HEK293 (cell line): Measurements from ENCODE around the gene PWWP2B.

Experiments used
- CTCF ChIA-PET: fragments of 350-600 bp; formaldehyde crosslinking; extraction: SDS; loops from one replicate; lab custom pipeline; 2021; ENCODE audit warnings: antibody characterized with exemption; lab: Yijun Ruan, JAX
- POLR2A ChIA-PET: fragments of 300-600 bp; formaldehyde crosslinking; extraction: SDS; loops from one replicate; lab custom pipeline; 2020; ENCODE audit warnings: antibody characterized with exemption, inconsistent platforms; lab: Yijun Ruan, JAX
- H3K27ac ChIP-seq: fragments of 200-500 bp; sonication (Bioruptor generic); 2 replicates; pipeline ENCODE4 v1.5.1; 2014; ENCODE audit warnings: low read depth, low read length, control low read depth, inconsistent platforms; ENCODE audit errors: extremely low read depth
- H3K36me3 ChIP-seq, 2 experiments: fragments of 200-500 bp in 1 of 2; sonication (Bioruptor generic) in 1 of 2; 1 replicate in 1 of 2; 2 replicates in 1 of 2; pipeline ENCODE4 v1.5.1; 2014 to 2017; ENCODE audit warnings: inconsistent platforms in 2 of 2, low read length in 2 of 2; ENCODE audit not compliant: control insufficient read depth in 2 of 2, insufficient read depth in 1 of 2
- H3K4me1 ChIP-seq: fragments of 200-500 bp; sonication (Bioruptor generic); 2 replicates; pipeline ENCODE4 v1.5.1; 2014; ENCODE audit warnings: mild to moderate bottlenecking, low read length, inconsistent platforms; ENCODE audit not compliant: control insufficient read depth, insufficient read depth
- H3K4me3 ChIP-seq: 2 replicates; pipeline ENCODE4 v1.5.1; 2011; ENCODE audit warnings: low read depth, mild to moderate bottlenecking, control low read depth, low read length, moderate library complexity
- H3K9me3 ChIP-seq: fragments of 200-500 bp; sonication (Bioruptor generic); 2 replicates; pipeline ENCODE4 v1.5.1; 2014; ENCODE audit warnings: low read depth, low read length, inconsistent platforms; ENCODE audit not compliant: control insufficient read depth, insufficient read depth
- HOXA7 ChIP-seq: sonication (generic); formaldehyde crosslinking; IDR thresholded peaks from 2 replicates; pipeline ENCODE4 v1.8.1; 2022; ENCODE audit warnings: missing genetic modification reagents, borderline replicate concordance
- MZF1 ChIP-seq: fragments of 450-650 bp; formaldehyde crosslinking; IDR thresholded peaks from 2 replicates; pipeline ENCODE4 v1.5.1; 2017; ENCODE audit warnings: missing biosample characterization, missing genetic modification characterization, borderline replicate concordance
- PRDM6 ChIP-seq: fragments of 450-650 bp; formaldehyde crosslinking; IDR thresholded peaks from 2 replicates; pipeline ENCODE4 v1.5.1; 2017; ENCODE audit warnings: missing biosample characterization, missing genetic modification characterization
- SALL2 ChIP-seq: fragments of 450-650 bp; formaldehyde crosslinking; IDR thresholded peaks from 2 replicates; pipeline ENCODE4 v1.5.0; 2017; ENCODE audit warnings: missing biosample characterization, mild to moderate bottlenecking, missing genetic modification characterization, borderline replicate concordance
- SCRT2 ChIP-seq: fragments of 450-650 bp; formaldehyde crosslinking; IDR thresholded peaks from 2 replicates; pipeline ENCODE4 v1.5.1; 2016; ENCODE audit warnings: missing biosample characterization, missing genetic modification characterization
- SP3 ChIP-seq: fragments of 450-650 bp; formaldehyde crosslinking; IDR thresholded peaks from 2 replicates; pipeline ENCODE4 v1.5.1; 2016; ENCODE audit warnings: missing biosample characterization, missing genetic modification characterization
- YY2 ChIP-seq: fragments of 450-650 bp; formaldehyde crosslinking; IDR thresholded peaks from 2 replicates; pipeline ENCODE4 v1.5.1; 2016; ENCODE audit warnings: missing biosample characterization, missing genetic modification characterization
- ZBTB11 ChIP-seq: fragments of 450-650 bp; formaldehyde crosslinking; conservative IDR thresholded peaks from 2 replicates; pipeline ENCODE4 v1.5.1; 2016; ENCODE audit warnings: low read depth, missing biosample characterization, missing genetic modification characterization
- ZBTB49 ChIP-seq: fragments of 450-650 bp; formaldehyde crosslinking; IDR thresholded peaks from 2 replicates; pipeline ENCODE4 v1.5.1; 2016; ENCODE audit warnings: missing biosample characterization, missing genetic modification characterization, low read depth
- ZNF114 ChIP-seq: fragments of 450-650 bp; formaldehyde crosslinking; IDR thresholded peaks from 2 replicates; pipeline ENCODE4 v1.5.0; 2017; ENCODE audit warnings: missing biosample characterization, missing genetic modification characterization
- ZNF16 ChIP-seq: fragments of 450-650 bp; formaldehyde crosslinking; IDR thresholded peaks from 2 replicates; pipeline ENCODE4 v1.5.1; 2016; ENCODE audit warnings: low read depth, missing biosample characterization, missing genetic modification characterization
- ZNF24 ChIP-seq: fragments of 450-650 bp; formaldehyde crosslinking; IDR thresholded peaks from 2 replicates; pipeline ENCODE4 v1.5.1; 2016; ENCODE audit warnings: missing biosample characterization, missing genetic modification characterization
- ZNF366 ChIP-seq: fragments of 450-650 bp; formaldehyde crosslinking; conservative IDR thresholded peaks from 2 replicates; pipeline ENCODE4 v1.5.1; 2016; ENCODE audit warnings: missing biosample characterization, missing genetic modification characterization
- ZNF610 ChIP-seq: fragments of 450-650 bp; formaldehyde crosslinking; IDR thresholded peaks from 2 replicates; pipeline ENCODE4 v1.5.1; 2016; ENCODE audit warnings: missing biosample characterization, missing genetic modification characterization, borderline replicate concordance
- ZNF629 ChIP-seq: fragments of 450-650 bp; formaldehyde crosslinking; IDR thresholded peaks from 2 replicates; pipeline ENCODE4 v1.5.1; 2017; ENCODE audit warnings: missing biosample characterization, missing genetic modification characterization
- ZNF639 ChIP-seq: fragments of 450-650 bp; formaldehyde crosslinking; IDR thresholded peaks from 2 replicates; pipeline ENCODE4 v1.5.1; 2016; ENCODE audit warnings: missing biosample characterization, missing genetic modification characterization
- ZNF660 ChIP-seq: fragments of 450-650 bp; IDR thresholded peaks from 2 replicates; pipeline ENCODE4 v1.5.1; 2018; ENCODE audit warnings: missing biosample characterization, mild to moderate bottlenecking, missing genetic modification characterization
- ZNF704 ChIP-seq: fragments of 450-650 bp; formaldehyde crosslinking; IDR thresholded peaks from 2 replicates; pipeline ENCODE4 v1.5.1; 2016; ENCODE audit warnings: missing biosample characterization, missing genetic modification characterization
- ZNF791 ChIP-seq: fragments of 450-650 bp; formaldehyde crosslinking; IDR thresholded peaks from 2 replicates; pipeline ENCODE4 v1.5.1; 2016; ENCODE audit warnings: missing biosample characterization, missing genetic modification characterization
- ZNF843 ChIP-seq: fragments of 450-650 bp; formaldehyde crosslinking; IDR thresholded peaks from 2 replicates; pipeline ENCODE4 v1.5.1; 2016; ENCODE audit warnings: missing biosample characterization, missing genetic modification characterization

The PWWP2B gene

GRCh38 chr10:132382231-132382922 lies 14.6 kb upstream of the PWWP2B start:
- CTCF ChIA-PET, result interaction anchor here (0.7 to 1.3 kb wide), 2 partner anchors 12 to 22 kb away, joined by 3 to 7 read pairs; no protein-coding TSS in a partner anchor
- POLR2A ChIA-PET, result no interaction called here
- H3K27ac ChIP-seq, result no peak overlapping the region
- no peak overlapping the region for H3K4me3 ChIP-seq
- no peaks in the 10 kb centered on the region for H3K4me1 ChIP-seq
- no peaks in the 10 kb centered on the region for H3K9me3 ChIP-seq
- H3K36me3 ChIP-seq, result no peaks in the 10 kb centered on the region
- no peak for TF ChIP-seq SALL2
- TF ChIP-seq HOXA7 (CRISPR knock-in tag), result no peak
- no peak for TF ChIP-seq ZNF24 (tag by site-specific recombination)
- TF ChIP-seq ZBTB49 (tag by site-specific recombination), result no peak
- no peak for TF ChIP-seq ZNF660 (tag by site-specific recombination)
- no peak for TF ChIP-seq PRDM6 (tag by site-specific recombination)
- TF ChIP-seq ZNF704 (tag by site-specific recombination), result no peak
- no peak for TF ChIP-seq ZNF610

GRCh38 chr10:132383101-132383500 lies 13.9 kb upstream of the PWWP2B start:
- no peaks in the 10 kb centered on the region for H3K9me3 ChIP-seq
- no peak overlapping the region for H3K27ac ChIP-seq
- no peak overlapping the region for H3K4me3 ChIP-seq
- H3K36me3 ChIP-seq, result no peaks in the 10 kb centered on the region
- peaks cover 3% of the 10 kb centered on the region; the same call in 1 of the 2 replicates for H3K4me1 ChIP-seq
- CTCF ChIA-PET, result interaction anchor here (0.7 kb wide), 1 partner anchor 159 kb away, joined by 3 read pairs; no protein-coding TSS in a partner anchor
- POLR2A ChIA-PET, result no interaction called here
- TF ChIP-seq ZNF639 (no peak), ZNF114 (tag by site-specific recombination) (no peak)

- CTCF ChIA-PET, result interaction anchor here (0.7 to 1.1 kb wide), 2 partner anchors 160 to 272 kb away, joined by 3 read pairs; no protein-coding TSS in a partner anchor
- POLR2A ChIA-PET, result no interaction called here
- Histone ChIP-seq H3K27ac (no peak overlapping the region), H3K4me1 (peaks cover 3% of the 10 kb centered on the region; the same call in 1 of the 2 replicates), H3K4me3 (no peak overlapping the region), H3K36me3 (no peaks in the 10 kb centered on the region), H3K9me3 (no peaks in the 10 kb centered on the region)
- TF ChIP-seq ZNF843 (no peak), ZBTB11 (tag by site-specific recombination) (no peak), ZNF610 (no peak), YY2 (tag by site-specific recombination) (no peak), SCRT2 (tag by site-specific recombination) (no peak), ZNF791 (tag by site-specific recombination) (no peak), ZNF629 (tag by site-specific recombination) (no peak), SP3 (no peak), ZNF16 (tag by site-specific recombination) (no peak), ZNF366 (tag by site-specific recombination) (no peak), MZF1 (tag by site-specific recombination) (no peak)
These were observed 13.2 kb upstream of the PWWP2B start for GRCh38 chr10:132383751-132384196.
